COLO668 (cell line): Measurements from ENCODE around the gene LCE2A.
"Not testable (repeated sequence)": the region's sequence is repeated elsewhere in the genome, so short reads cannot be mapped to it uniquely, and the experiment has no call there.

Experiments used
- DNase-seq: peaks from one replicate; lab custom pipeline; 2025; ENCODE audit not compliant: unreplicated experiment; lab: John Stamatoyannopoulos, UW

LCE2A gene, protein sequence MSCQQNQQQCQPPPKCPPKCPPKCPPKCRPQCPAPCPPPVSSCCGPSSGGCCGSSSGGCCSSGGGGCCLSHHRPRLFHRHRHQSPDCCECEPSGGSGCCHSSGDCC

DNA sequence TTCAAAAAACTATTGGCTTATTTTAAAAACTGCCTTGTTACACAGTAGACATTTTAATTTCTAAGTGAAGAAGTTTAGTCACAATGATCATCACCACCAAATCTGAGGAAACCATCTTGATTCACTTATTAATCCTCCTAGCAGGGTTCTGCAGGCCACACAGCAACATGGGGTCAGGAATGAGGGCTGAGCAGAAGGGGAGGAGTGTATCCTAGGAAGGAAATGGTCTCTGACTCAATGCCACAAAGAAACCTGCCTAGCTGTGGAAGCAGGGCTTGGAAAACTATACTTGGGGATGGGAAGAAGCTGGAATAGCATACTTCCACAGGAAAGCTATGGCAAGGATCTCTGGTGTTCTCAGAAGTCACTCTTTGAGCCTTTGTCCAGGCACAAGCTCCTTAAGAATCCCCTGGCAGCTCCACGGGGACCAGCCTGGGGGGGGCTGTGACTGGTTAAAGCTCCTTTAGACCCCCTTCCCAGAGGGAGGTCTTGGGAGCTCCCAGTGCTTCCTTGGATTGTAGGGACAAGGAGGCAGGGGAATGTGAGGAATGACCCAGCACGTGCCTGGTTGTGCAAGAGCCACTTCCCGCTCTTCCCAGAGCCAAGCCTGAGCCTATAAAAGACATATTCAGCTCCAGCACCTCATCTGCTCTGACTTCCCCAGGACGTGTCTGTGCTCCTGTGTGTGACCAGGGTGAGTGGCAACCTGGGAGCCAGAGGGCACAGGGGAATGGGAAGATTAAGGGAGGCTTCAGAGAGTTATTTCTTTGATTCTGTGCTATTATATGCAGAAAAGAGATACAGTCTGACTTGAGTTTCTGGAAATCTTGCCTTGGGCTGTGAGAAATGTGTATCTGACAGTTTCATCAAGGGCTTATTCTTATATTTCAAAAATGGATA is at the start of gene LCE2A:
TSS of gene LCE2A (plus strand) at position 645 of the 900 bp plus-strand sequence. CDS start 557 bp downstream, outside the sequence.
- no peak for DNase-seq

DNA sequence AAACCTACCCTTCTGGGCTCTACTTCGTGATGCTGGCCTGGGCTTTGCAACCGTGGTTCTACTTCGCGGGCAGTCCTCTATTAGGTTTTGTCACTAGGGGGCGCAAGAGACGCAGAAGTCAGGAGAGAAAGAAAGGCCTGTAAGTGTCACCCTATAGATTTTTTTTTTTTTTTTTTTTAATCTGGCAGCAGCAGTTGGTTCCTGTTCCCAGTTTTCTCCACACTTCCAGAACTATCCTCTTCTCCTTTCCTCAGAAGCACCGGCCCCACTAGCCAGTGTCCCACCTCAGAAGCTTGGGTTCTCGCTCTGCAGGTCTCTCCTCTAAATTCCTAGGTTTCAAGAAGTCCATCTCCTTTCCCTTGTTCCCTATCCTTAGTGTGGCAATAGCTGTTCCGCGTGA is 44.0 kb upstream of the LCE2A start:
- peak; percentile 41 for DNase-seq

DNA sequence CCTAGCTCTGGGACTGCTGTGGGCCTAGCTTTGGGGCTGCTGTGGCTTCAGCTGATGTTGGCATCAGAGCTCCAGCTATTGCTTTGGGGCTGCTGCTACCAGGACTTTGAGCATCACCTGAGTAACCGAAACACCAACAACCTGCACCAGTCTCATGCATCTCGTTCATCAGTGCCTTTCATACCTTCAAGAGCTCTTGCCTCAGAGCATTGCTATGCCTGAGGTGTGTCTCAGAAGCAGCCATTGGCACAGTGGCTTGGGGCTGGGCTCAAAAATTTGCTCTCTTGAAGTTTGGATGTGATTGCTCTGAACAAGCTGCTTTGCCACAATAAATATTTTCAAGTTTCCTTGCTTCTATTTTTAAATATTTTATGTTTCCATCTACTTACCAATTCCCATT is 41.7 kb upstream of the LCE2A start:
- no peak for DNase-seq

DNA sequence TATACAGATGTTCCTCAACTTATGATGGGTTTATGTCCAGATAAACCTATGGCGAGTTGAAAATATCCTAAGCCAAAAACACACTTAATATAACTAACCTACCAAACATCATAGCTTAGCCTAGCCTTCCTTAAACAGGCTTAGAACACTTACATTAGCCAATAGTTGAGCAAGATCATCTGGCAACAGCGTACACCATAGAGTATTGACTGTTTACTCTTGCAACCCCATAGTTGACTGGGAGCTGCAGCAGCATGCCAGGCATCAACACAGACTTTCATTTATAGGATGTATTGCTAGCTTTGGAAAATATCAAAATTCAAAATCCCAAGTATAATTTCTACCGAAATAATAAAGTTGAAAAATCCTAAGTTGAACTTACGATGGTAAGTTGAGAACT is 40.5 kb upstream of the LCE2A start:
- no peak for DNase-seq

DNA sequence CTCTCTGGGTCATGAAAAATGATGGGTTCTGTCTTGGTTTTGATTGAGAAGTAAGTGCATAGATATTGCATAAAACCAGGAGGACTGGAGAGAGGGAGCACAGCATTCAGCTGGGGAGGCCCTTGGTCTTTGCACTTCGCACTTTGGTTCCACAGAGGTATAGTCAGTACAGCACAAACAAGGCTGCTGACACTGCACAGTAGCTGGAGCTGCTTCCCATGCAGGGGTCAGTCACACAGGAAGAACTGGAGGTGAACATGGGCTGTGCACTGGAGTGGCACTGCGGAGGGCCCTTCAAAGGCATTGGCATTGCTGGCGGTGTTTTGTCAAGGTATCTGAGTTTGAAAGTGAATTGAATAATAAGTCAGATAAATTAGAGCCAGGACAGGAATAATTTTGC is 39.5 kb upstream of the LCE2A start:
- no peak for DNase-seq

DNA sequence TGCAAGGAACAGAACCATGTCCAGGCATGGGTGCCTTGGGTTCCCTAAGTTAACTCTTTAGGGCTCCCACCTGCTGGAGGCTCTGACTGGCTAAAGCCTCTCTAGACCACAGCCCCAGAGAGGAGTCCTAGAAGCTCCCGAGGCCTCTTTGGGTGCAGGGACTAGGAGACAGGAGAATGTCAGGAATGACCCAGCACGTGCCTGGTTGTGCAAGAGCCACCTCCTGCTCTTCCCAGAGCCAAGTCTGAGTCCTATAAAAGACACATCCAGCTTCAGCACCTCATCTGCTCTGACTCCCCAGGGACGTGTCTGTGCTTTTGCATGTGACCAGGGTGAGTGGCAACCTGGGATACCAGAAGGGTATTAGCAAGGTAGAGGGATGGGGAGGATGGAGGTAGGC is 35.0 kb upstream of the LCE2A start, which contains the start of gene LCE2D:
TSS of gene LCE2D (plus strand) at position 283 of the 400 bp plus-strand sequence. CDS start 726 bp downstream, outside the sequence.
- no peak for DNase-seq

DNA sequence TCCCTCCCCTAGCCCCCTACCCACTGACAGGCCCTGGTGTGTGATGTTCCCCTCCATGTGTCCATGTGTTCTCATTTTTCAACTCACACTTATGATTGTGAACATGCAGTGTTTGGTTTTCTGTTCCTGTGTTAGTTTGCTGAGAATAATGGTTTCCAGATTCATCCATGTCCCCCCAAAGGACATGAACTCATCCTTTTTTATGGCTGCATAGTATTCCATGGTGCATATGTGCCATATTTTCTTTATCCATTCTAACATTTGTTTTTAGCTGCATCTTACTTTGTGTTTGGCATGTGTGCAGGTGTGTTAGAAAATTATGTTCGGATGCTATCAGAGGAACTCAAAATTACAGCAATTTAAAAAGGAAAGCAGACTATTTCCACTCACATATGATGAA is 32.0 kb upstream of the LCE2A start:
- DNase-seq = not testable (repeated sequence)

DNA sequence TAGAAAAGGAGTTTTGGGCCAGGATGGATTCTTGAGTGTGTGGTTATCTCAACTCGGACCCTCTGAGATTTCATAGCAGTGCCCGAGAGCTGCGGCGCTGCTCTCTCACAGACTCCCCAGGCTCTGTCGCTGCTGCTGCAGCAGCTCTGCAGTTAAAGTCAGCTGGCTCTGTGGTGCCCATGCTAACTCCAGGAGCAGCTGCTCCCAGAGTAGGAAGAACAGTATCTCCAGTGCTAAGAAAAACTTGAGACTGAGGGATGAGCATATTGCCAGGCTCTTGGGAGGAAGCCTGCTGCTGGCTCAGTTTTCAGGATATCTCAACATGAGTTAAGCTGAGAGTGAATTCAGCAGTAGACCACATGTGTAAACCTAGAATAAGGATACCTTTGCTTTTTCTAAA is 30.5 kb upstream of the LCE2A start:
- no peak for DNase-seq

DNA sequence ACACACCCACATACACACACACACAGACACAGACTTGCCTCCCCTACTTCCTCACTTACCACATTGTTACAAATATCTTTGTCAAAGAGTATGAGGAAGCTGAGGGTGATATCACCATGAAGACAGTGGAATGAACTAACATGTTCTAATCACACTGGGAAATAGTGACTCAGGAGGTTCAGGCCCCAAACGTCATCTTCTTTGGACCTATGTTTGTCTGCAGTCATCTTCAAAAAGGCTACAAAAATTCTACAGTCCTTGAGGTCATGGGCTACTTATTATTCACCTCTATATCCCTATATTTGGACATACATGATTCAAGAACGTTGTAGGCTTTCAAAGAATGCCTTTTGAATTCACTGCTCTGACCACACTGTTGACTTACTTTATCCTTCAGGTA is 25.1 kb upstream of the LCE2A start:
- no peak for DNase-seq

DNA sequence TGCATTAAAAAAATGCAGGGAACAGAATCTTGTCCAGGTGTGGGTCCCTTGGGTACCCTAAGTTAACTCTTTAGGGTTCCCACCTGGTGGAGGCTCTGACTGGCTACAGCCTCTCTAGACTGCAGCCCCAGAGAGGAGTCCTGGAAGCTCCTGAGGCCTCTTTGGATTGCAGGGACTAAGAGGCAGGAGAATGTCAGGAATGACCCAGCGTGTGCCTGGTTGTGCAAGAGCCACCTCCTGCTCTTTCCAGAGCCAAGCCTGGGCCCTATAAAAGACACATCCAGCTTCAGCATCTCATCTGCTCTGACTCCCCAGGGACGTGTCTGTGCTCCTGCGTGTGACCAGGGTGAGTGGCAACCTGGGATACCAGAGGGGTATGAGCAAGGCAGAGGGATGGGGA is 23.2 kb upstream of the LCE2A start, which contains the start of gene LCE2C:
TSS of gene LCE2C (plus strand) at position 297 of the 400 bp plus-strand sequence. CDS start 737 bp downstream, outside the sequence.
- not testable (repeated sequence) for DNase-seq

DNA sequence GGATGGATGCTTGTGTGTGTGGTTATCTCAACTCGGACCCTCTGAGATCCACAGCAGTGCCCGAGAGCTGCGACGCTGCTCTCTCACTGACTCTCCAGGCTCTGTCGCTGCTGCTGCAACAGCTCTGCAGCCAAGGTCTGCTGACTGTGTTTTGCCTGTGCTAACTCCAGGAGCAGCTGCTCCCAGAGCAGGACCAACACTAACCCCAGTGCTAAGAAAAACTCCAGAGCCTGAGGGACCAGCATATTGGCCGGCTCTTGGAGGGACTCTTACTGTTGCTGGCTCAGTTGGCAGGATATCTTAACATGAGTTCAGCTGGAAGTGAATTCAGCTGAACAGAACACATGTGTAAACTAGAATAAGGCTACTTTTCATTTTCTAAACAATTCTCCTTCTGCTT is 18.7 kb upstream of the LCE2A start:
- no peak for DNase-seq

DNA sequence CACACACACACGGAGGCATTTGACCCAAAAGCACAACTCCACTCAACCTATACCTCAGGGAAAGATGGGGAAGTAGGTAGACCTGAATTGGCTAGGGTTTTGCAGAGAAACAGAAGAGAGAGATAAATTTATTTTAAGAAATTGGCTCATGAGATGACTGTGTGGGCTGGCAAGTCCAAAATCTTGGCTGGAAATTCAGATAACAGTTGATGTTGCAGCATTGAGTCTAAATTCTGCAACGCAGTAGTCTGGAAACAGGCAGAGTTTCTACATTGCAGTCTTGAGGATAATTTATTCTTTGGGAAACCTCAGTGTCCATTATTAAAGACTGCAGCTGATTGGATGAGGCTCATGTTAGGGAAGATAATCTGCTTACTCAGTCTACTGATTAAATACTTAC is 16.5 kb upstream of the LCE2A start:
- no peak for DNase-seq

DNA sequence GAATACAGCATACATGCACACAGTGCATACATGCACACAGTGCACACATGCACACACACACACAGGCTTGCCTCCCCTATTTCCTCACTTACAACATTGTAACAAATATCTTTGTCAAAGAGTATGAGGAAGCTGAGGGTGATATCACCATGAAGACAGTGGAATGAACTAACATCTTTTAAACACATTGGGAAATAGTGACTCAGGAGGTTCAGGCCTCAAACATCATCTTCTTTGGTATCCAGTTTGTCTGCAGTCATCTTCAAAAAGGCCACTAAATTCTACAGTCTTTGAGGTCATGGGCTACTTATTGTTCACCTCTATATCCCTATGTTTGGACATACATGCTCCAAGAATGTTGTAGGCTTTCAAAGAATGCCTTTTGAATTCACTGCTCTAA is 14.3 kb upstream of the LCE2A start:
- DNase-seq = no peak

DNA sequence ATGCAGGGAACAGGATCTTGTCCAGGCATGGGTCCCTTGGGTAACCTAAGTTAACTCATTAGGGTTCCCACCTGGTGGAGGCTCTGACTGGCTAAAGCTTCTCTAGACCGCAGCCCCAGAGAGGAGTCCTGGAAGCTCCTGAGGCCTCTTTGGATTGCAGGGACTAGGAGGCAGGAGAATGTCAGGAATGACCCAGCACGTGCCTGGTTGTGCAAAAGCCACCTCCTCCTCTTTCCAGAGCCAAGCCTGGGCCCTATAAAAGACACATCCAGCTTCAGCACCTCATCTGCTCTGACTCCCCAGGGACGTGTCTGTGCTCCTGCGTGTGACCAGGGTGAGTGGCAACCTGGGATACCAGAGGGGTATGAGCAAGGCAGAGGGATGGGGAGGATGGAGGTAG is 12.3 kb upstream of the LCE2A start, which contains the start of gene LCE2B:
TSS of gene LCE2B (plus strand) at position 301 of the 400 bp plus-strand sequence. CDS start 721 bp downstream, outside the sequence.
- not testable (repeated sequence) for DNase-seq

DNA sequence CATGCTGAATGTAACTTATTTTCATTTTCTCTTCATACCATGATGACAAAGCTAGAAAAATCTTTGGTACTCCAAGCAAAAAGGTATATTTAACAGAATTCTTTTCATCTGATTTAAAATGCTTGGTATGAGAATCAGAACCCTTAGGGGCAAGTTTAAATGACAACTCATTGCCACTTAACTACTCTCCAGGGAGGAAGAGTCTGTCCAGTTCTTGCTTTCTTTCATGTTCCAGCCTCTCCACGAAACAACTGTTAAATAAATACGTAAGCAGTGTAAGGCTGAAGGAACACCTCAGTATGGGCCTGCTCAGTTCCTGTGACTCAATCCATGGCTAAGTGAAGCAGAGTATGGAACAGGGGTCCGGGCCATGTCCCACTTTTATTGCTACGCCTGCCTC is 1.6 kb downstream of the LCE2A start:
- no peak for DNase-seq

DNA sequence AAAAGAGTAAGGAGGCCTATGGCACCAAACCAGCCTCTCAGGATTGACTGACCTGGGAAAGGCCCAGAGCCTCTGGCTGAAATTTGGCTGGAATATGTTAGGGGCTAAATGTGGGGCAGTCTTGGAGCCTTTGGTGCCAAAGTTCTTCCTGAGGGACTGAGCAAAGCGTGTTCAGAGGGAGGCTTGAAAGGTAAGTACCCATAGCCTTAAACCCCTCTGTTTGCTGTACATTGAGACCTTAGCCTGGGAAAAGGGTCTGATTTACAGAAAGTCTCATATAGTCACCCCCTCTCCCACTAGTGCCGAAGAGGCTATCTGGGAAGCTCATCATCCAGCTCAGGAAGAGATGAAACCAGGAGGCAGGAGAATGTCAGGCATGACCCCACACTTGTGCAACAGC is 9.7 kb downstream of the LCE2A start, which contains the start of gene LCE4A:
TSS of gene LCE4A (plus strand) at position 301 of the 400 bp plus-strand sequence. CDS start 916 bp downstream, outside the sequence.
- no peak for DNase-seq

DNA sequence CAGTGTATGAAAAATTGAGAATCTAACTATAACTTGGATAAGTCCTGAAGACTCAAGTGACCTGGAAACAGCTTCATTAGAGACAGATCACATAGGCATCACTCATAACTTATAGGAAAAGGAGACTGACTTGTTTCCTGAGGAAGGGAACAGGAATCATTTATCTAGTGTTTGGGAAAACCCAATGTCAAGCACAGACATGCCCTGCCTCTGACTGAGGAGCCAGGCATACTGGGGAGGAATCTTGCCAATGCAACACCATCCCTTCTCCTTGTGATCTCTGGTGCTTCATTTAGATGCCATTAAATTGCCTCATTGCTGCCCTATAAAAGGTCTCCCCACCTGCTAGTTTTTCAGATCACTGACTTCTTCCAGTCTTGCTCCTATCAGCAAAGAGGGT is 20.1 kb downstream of the LCE2A start:
- DNase-seq = no peak

DNA sequence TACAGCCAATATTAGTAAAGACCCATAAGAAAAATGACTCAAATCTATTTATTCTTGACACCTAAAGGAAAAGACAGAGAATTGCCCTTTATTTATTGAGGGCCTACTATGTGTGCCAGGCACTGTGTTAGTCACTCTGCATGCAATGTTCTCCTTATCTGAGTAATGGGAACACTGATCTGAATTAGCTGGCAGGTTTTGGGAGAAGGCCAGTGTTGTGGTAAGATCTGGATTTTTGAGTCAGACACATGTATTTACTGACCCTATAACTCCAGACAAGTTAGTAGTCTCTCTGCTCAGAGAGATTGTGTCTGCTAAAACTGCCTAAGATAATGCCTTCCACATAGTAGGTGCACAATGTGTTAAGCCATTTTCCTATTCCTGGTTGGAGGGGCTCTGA is 27.1 kb downstream of the LCE2A start:
- no peak for DNase-seq

DNA sequence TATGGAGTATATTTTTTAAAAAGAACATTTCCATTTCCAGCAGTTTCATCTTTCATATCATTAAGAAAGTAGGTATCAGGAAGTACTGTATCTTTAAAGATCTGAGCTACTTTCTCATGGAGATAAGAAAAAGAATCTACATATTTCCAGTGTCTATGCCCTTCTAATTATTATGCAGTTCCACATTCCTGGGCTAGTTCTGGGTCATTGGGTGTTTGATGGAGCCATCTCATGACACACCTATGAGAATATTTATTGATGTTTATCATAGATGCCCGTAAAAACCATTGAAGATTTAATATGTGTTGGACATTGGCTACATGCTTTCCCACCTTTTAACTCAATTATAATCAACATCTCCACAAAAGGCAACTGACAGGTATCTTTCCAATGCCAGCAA is 30.8 kb downstream of the LCE2A start:
- no peak for DNase-seq

DNA sequence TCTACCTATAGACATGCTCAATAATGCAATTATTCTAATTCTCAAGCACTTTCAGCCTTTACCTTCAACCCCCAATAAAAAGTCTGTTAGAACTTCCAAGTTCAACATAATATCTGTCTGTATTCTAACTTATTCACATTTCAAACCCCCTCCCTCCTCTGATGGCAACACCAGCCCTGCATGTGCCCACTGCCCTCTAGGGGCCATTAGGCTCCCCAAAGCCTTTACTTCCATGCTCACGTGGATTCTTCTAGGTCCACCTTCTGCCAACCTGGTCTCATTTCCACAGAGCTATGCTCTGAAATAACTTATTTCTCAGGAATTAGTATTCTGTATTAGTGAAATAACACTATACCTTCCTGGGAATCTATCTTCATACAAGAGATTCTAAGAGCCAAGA is 37.5 kb downstream of the LCE2A start:
- DNase-seq = no peak

DNA sequence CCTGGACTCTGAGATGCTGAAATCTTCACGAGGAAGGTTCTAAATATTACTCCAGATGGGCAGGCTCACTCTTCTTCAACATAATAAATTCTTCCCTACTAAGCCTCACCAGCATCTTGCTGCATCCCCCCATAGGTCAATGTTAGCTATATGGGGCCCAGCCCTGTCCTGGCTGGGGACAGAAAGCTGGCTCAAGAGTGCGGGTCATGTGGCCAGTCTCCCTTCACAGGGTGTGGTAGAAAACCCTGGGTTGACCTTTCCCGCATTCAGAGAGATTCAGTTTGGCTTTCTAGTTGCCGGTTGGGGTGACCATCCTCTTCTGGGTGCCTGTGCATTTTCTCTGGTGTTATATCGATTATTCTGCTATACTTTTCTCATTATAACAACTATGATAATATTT is 39.9 kb downstream of the LCE2A start:
- DNase-seq = no peak

DNA sequence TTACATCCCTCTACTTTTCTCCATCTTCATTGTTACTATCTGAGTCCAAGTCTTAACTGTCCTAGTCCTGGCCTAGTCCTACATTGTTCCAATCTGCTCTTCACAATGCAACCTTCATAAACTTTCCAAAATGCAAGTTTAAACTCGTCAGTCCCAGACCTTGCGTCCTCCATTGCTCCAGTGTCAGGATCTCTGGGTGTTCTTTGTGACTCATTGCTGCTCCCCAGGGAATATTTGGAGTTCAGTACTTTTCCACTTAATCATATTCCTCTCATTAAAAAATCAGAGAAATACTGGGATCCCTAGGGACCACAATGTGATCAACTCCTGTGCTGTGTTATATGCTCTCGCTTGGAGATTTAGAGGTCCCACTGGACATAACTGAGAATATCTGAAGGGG is 41.7 kb downstream of the LCE2A start:
- no peak for DNase-seq
